ENCODE data around the gene CNPY1.

Gene CNPY1

GRCh38 chr7:155455132-155455693 lies 91.1 kb downstream of the CNPY1 start:
- Histone ChIP-seq H3K27me3 (ENCODE audit: insufficient read depth, poor library complexity, severe bottlenecking) (peaks cover 86% of the 10 kb centered on the region), H3K27ac (replicated peaks) (no peak overlapping the region), H3K4me3 (replicated peaks; ENCODE audit: insufficient read depth, low read length) (no peak overlapping the region)
- TF ChIP-seq REST (IDR thresholded peaks at IDR 0.05; ENCODE audit: insufficient replicate concordance, low read depth) (no peak), GABPA (IDR thresholded peaks at IDR 0.05; ENCODE audit: low read depth) (no peak), CTCF (IDR thresholded peaks at IDR 0.05; ENCODE audit: insufficient read depth, low read length) (no peak)
- DNase-seq (ENCODE audit: low read depth in 1 of 2, low spot score in 1 of 2) = no peak

GRCh38 chr7:155454183-155455112 lies 91.9 kb downstream of the CNPY1 start:
- DNase-seq (ENCODE audit: low read depth in 1 of 2, low spot score in 1 of 2) = no peak
- Histone ChIP-seq H3K27ac (replicated peaks) (no peak overlapping the region), H3K4me3 (replicated peaks; ENCODE audit: insufficient read depth, low read length) (no peak overlapping the region), H3K27me3 (ENCODE audit: insufficient read depth, poor library complexity, severe bottlenecking) (peaks cover 88% of the 10 kb centered on the region)
- TF ChIP-seq POLR2AphosphoS5 (IDR thresholded peaks at IDR 0.05; ENCODE audit: low read depth) (no peak), CTCF (IDR thresholded peaks at IDR 0.05; ENCODE audit: insufficient read depth, low read length) (no peak), GABPA (IDR thresholded peaks at IDR 0.05; ENCODE audit: low read depth) (no peak), REST (IDR thresholded peaks at IDR 0.05; ENCODE audit: insufficient replicate concordance, low read depth) (no peak), SPI1 (IDR thresholded peaks at IDR 0.05; ENCODE audit: borderline replicate concordance, low read depth) (no peak)

- no peak for DNase-seq (ENCODE audit: low read depth in 1 of 2, low spot score in 1 of 2)
- no peak overlapping the region for H3K27ac ChIP-seq (replicated peaks)
- H3K27me3 ChIP-seq (ENCODE audit: insufficient read depth, poor library complexity, severe bottlenecking) = peaks cover 89% of the 10 kb centered on the region
- no peak overlapping the region for H3K4me3 ChIP-seq (replicated peaks; ENCODE audit: insufficient read depth, low read length)
- TF ChIP-seq GABPA (IDR thresholded peaks at IDR 0.05; ENCODE audit: low read depth) = no peak
- TF ChIP-seq REST (IDR thresholded peaks at IDR 0.05; ENCODE audit: insufficient replicate concordance, low read depth) = no peak
- TF ChIP-seq POLR2AphosphoS5 (IDR thresholded peaks at IDR 0.05; ENCODE audit: low read depth) = no peak
- TF ChIP-seq SPI1 (IDR thresholded peaks at IDR 0.05; ENCODE audit: borderline replicate concordance, low read depth) = no peak
- no peak for TF ChIP-seq CTCF (IDR thresholded peaks at IDR 0.05; ENCODE audit: insufficient read depth, low read length)
These were observed 92.8 kb downstream of the CNPY1 start for GRCh38 chr7:155453296-155454182.
